ENCODE results near the gene SYMPK. TPM values are rescaled to one million over a fixed set of nuclear protein-coding genes. Genes with fewer than 3 reads are reported as not detected.

The SYMPK gene
- total RNA-seq, 1 donor from 2014 or later: 103 TPM

GRCh38 chr19:45816236-45817009 is 46.5 kb downstream of the SYMPK start:
- Histone ChIP-seq H3K9me3 (no peaks in the 10 kb centered on the region), H3K27me3 (no peaks in the 10 kb centered on the region), H3K4me1 (peaks cover 0 to 4% of the 10 kb centered on the region in 2 donors), H3K36me3 (peaks cover 15 to 18% of the 10 kb centered on the region in 2 donors), H3K27ac (peak overlapping the region in 1 of 2 donors; percentile 67), H3K4me3 (peak overlapping the region in 1 of 2 donors; percentile 63)
- no peak for TF ChIP-seq CTCF (IDR thresholded peaks at IDR 0.05)
- no peak for DNase-seq (ENCODE audit: low spot score in 2 of 2)
- intact Hi-C loops (cut with DNase I): loop anchor here (2.0 to 5.0 kb wide), 2 partner anchors 46 to 201 kb away; partner anchors contain the start of gene SYMPK

GRCh38 chr19:45815481-45816216 is 47.3 kb downstream of the SYMPK start:
- peaks cover 8 to 10% of the 10 kb centered on the region in 2 donors for H3K36me3 ChIP-seq
- H3K4me3 ChIP-seq: peak overlapping the region; percentile 14 to 63
- H3K4me1 ChIP-seq: peaks cover 0 to 4% of the 10 kb centered on the region in 2 donors
- H3K9me3 ChIP-seq: no peaks in the 10 kb centered on the region
- no peak for TF ChIP-seq CTCF (IDR thresholded peaks at IDR 0.05)
- no peaks in the 10 kb centered on the region for H3K27me3 ChIP-seq
- peak overlapping the region in 1 of 2 donors; percentile 67 for H3K27ac ChIP-seq
- intact Hi-C loops (cut with DNase I): loop anchor here (2.0 to 5.0 kb wide), 2 partner anchors 47 to 202 kb away; partner anchors contain the start of gene SYMPK
- DNase-seq (ENCODE audit: low spot score in 2 of 2): no peak

GRCh38 chr19:45814851-45815480 is 48.0 kb downstream of the SYMPK start, which contains the start of gene RSPH6A:
Gene RSPH6A (minus strand): TSS chr19:45815308. CDS start chr19:45815176, 132 bp downstream.
- H3K27me3 ChIP-seq: no peaks in the 10 kb centered on the region
- H3K4me1 ChIP-seq: peaks cover 0 to 4% of the 10 kb centered on the region in 2 donors
- H3K27ac ChIP-seq: peak within 1 kb of the TSS in 1 of 2 donors; percentile 67
- intact Hi-C loops (cut with DNase I): loop anchor here (5.0 kb wide), 1 partner anchor 202 kb away; no protein-coding TSS in a partner anchor
- no peak for TF ChIP-seq CTCF (IDR thresholded peaks at IDR 0.05)
- no peaks in the 10 kb centered on the region for H3K9me3 ChIP-seq
- no peak for DNase-seq (ENCODE audit: low spot score in 2 of 2)
- peak within 1 kb of the TSS; percentile 14 to 63 for H3K4me3 ChIP-seq
- H3K36me3 ChIP-seq: peaks cover 2 to 6% of the 10 kb centered on the region in 2 donors

GRCh38 chr19:45814166-45814780 is 48.7 kb downstream of the SYMPK start:
- intact Hi-C loops (cut with DNase I): no loop called here
- Histone ChIP-seq H3K27ac (no peak overlapping the region), H3K9me3 (no peaks in the 10 kb centered on the region), H3K4me3 (no peak overlapping the region), H3K36me3 (no peaks in the 10 kb centered on the region), H3K27me3 (no peaks in the 10 kb centered on the region), H3K4me1 (peaks cover 0 to 9% of the 10 kb centered on the region in 2 donors)
- TF ChIP-seq CTCF (IDR thresholded peaks at IDR 0.05): no peak
- DNase-seq (ENCODE audit: low spot score in 2 of 2): no peak

- no peaks in the 10 kb centered on the region for H3K36me3 ChIP-seq
- no peaks in the 10 kb centered on the region for H3K27me3 ChIP-seq
- no peak overlapping the region for H3K27ac ChIP-seq
- H3K9me3 ChIP-seq: no peaks in the 10 kb centered on the region
- no peak for TF ChIP-seq CTCF (IDR thresholded peaks at IDR 0.05)
- intact Hi-C loops (cut with DNase I): no loop called here
- no peak overlapping the region for H3K4me3 ChIP-seq
- H3K4me1 ChIP-seq: peaks cover 0 to 9% of the 10 kb centered on the region in 2 donors
- no peak for DNase-seq (ENCODE audit: low spot score in 2 of 2)
These were observed 50.6 kb downstream of the SYMPK start for GRCh38 chr19:45812297-45812696.
